SU-DHL-6 (cell line): ENCODE measurements around the gene SAMD4B.

ENCODE experiments used
- CTCF ChIP-seq: fragments of 200-600 bp; sonication (generic); IDR thresholded peaks from one replicate; pipeline ENCODE4 v1.5.1; 2017; ENCODE audit warnings: antibody characterized with exemption, mild to moderate bottlenecking, low read length, moderate library complexity; ENCODE audit not compliant: insufficient read depth, poor library complexity, severe bottlenecking
- EZH2phosphoT487 ChIP-seq: fragments of 200-600 bp; sonication (generic), shearing (Covaris generic); conservative IDR thresholded peaks from 2 replicates; pipeline ENCODE4 v1.6.1; 2018; ENCODE audit warnings: mild to moderate bottlenecking, antibody characterized with exemption, low read length, moderate library complexity, mixed read lengths

- TF ChIP-seq CTCF = no peak
- TF ChIP-seq EZH2phosphoT487 = no peak
These were observed 24.1 kb upstream of the SAMD4B start for GRCh38 chr19:39318071-39318470.
